GM18511 (cell line): ENCODE data around the gene EIF5B.

Experiments used
- ATAC-seq: cut with Tn5 transposase; IDR thresholded peaks from one replicate; pipeline ENCODE4 v1.9.1; 2021; ENCODE audit warnings: mild to moderate bottlenecking, moderate library complexity; ENCODE audit not compliant: unreplicated experiment

The EIF5B gene

DNA sequence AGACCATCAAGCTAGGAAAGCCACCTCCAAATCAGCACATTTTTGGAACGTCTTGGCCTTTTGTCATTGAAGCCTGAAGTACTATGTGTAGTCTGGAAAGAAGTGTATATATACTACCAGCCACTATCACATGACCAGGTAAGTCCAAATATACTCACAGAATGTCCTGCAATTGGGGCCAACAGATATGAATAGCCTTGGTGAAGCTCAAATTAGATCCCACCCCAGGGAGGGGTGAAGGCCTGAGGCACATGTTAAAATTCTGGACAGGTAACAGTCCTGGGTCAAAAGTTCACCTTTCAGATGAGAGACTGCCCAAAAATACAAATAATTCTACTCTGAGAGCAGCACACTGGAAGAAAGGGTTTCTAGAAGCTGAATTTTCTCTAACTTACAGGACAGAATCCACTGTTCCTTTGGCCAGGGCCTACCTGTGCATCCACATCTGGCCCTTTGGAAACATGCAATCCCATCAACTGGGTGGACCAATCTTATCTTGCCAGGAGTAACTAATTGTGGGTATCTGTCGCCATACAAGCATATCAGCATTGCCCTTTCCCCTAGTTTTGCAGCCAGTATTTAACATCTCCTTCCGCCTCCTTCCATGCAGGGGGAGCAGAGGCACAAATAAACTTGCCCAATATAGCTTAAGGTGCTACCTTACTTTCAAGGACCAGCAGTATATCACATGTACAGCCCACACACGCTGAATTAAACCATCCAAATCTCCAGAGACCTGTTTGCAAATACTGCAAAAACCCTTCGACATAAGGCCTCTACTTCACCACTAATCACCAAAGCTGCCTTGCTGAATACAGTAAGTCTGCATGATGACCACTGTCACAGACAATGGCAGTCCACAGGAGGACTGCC lies 67.8 kb downstream of the EIF5B start:
- no peak for ATAC-seq

GRCh38 chr2:99406137-99406536 lies 68.9 kb downstream of the EIF5B start:
- no peak for ATAC-seq

DNA sequence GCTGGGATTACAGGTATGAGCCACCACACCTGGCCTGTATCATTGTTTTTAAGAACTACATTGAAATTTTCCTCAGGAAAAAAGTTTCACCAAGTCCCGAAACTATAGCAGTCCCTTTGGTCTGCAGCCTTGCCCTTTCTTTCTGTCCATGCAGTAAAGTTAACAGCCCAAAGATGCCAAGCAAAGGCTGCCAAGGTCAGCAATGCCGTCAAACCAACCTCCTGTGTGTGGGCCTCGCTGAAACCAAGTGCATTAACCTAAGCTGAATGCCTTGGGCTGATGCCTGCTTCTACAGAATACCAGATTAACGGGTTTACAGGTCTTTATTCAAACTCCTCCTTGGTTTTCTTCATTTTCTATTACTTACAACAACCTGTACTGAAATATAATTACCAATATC lies 73.1 kb downstream of the EIF5B start:
- no peak for ATAC-seq

- no peak for ATAC-seq
Measured at GRCh38 chr2:99414566-99414965, 77.4 kb downstream of the EIF5B start.

DNA sequence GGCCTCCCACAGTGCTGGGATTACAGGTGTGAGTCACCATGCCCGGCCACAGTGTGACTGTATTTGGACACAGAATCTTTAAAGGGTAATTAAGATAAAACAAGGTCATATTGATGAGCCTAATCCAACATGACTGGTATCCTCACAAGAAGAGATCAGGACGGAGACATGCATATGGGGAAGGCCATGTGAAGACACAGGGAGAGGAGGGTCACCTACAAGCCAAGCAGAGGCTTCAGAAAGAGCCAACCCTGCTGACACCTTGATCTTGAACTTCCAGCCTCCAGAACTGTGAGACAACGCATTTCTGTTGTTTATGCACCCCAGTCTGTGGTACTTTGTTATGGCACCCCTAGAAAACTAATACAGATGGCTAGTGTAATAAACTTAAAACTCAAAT lies 80.2 kb downstream of the EIF5B start:
- ATAC-seq, result no peak

DNA sequence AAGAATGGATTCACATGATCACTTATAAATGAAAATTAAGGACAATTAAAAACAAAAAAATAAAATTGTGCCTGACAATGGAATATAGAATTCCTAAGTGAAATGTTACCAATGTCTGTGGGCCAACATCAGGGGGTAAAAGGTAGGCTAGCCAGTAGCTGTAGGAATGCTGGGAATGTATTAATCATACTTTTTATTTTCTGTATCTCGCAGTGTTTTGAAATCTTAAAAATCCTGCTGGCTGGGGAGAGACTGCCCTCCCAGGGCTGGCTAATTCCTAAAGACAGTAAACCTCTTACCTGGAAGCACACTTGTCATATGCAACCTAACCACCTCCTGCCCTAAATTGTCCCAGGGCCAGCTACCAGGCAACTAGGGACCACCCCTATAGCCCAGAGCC lies 82.8 kb downstream of the EIF5B start:
- no peak for ATAC-seq

- no peak for ATAC-seq
Measured at GRCh38 chr2:99420751-99421299, 83.6 kb downstream of the EIF5B start.

- no peak for ATAC-seq
Measured at GRCh38 chr2:99421469-99421868, 84.3 kb downstream of the EIF5B start.

DNA sequence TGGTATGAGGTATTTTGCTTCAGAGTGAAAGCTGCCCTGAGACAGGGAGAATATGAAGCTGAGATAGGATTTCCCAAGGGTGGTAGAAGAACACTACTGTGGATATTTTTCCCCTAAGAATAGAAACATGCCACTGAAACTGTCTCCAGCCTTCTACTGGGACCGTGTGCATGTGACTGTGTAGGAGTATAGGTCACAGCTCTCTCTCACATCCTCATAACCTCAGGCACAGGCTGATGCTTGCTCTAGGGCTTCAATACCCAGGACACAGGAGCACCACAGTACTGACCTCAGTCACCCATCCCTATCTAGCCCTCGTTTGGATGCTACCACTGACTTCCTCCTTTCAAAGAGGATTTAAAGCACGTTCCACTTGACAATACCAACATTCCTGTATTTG lies 85.4 kb downstream of the EIF5B start:
- no peak for ATAC-seq

DNA sequence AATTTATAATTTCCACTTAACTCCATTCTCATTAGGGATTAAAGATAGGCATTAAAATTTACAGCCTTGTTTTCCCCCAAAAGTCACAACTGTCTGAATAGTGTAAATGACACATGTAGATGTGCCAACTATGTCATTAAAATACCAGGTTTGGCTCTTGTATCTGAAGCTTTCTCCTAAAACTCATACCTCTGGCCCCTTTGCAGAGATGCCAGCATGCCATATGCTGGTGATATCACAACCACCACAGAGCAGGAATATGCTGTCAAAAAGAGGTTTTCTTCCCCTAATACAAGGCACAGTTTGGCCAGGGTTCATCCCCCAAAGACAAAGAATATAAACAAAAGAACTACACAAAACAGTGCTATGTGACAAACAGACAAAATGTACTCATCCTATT lies 87.2 kb downstream of the EIF5B start:
- no peak for ATAC-seq

DNA sequence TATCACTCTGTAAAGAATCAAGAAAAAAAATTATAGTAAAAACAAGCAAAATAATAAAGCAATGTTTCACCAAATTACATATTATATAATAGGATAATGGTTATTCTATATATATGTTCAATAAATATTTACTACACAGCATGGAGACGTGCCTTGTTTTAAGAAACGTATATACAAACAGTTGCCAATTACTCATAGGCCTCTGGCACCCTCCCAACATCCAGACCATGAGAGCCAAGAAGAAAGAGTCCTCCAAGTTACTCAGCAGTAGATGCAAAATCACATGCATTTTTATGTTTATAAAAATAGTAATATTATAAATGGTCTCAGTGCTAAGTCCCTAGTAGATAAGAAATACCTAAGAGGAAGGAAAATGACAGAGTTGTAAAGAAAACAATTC lies 87.8 kb downstream of the EIF5B start:
- ATAC-seq, result no peak

GRCh38 chr2:99430614-99431291 lies 93.6 kb downstream of the EIF5B start:
- ATAC-seq, result no peak

GRCh38 chr2:99431587-99432275 lies 94.5 kb downstream of the EIF5B start:
- no peak for ATAC-seq

GRCh38 chr2:99433340-99433739 lies 96.2 kb downstream of the EIF5B start:
- no peak for ATAC-seq

GRCh38 chr2:99436874-99437273 lies 99.7 kb downstream of the EIF5B start:
- no peak for ATAC-seq

DNA sequence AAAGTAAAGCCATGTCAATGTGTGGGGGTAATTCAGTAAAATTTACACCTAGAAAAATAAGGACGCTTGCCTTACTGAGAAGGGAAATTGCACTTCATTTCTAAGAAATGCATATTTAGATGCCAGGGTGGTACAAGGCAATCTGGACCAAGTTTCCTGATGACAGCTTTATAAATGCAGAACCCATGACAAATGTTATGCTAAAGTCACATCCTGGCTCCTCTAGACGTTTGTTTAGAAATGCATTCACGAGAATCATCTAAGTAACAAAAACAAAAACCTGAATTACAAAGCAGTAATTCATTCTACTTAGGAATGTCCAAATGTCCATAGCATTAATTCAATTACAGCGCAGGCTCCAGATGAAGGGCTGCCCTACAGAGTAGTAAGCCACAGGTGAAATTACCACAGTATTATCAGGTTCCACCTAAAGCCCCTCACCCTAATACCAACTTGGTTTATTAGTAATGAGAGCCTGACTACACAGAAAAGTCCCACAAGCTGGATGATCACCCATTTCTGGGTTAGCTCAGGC lies 102.8 kb downstream of the EIF5B start:
- no peak for ATAC-seq

GRCh38 chr2:99442837-99443236 lies 105.6 kb downstream of the EIF5B start:
- no peak for ATAC-seq

- no peak for ATAC-seq
Measured at GRCh38 chr2:99444222-99444621, 107.0 kb downstream of the EIF5B start.

- ATAC-seq, result no peak
Measured at GRCh38 chr2:99445065-99445464, 107.9 kb downstream of the EIF5B start.

DNA sequence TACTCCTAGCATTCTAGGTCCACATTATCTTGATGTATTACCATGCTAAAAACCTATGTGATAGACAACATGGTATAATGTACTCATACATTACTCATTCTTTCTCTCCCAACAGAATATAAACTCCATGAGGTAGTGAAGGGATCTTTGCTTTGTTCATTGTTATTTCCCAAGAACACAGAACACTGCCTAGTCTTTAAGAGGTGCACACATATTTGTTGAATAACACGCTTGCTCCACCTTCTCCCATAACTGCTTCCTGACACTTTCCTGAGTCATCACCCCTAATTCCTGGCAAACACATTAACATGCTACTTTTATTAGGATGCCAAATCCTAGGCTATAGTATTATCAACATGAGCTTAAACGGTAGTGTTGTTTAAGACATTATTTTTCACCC lies 111.4 kb downstream of the EIF5B start:
- no peak for ATAC-seq

- ATAC-seq, result no peak
Measured at GRCh38 chr2:99450199-99450598, 113.0 kb downstream of the EIF5B start.
